Measurements from ENCODE around the gene PHF5A. TPM values are rescaled to one million over a fixed set of nuclear protein-coding genes. Genes with fewer than 3 reads are reported as not detected.

PHF5A gene
- total and polyA plus RNA-seq, 2 donors (not counting 3 experiments of a cell fraction or from before 2014, with no cell fraction given): 61.1 to 63.7 TPM

GRCh38 chr22:41498303-41498835 lies 29.9 kb upstream of the PHF5A start:
- no peaks in the 10 kb centered on the region for H4K20me1 ChIP-seq (replicated peaks; ENCODE audit: control insufficient read depth, extremely low read depth, insufficient read depth, low read length)
- H3K9me3 ChIP-seq (replicated peaks; ENCODE audit: control insufficient read depth, insufficient read depth, low read length): no peaks in the 10 kb centered on the region
- H2AFZ ChIP-seq (ENCODE audit: low read depth, low read length): no peak overlapping the region
- no TSS peak for BruUV-seq (replicated peaks)
- no peaks in the 10 kb centered on the region for H3K9me1 ChIP-seq (replicated peaks; ENCODE audit: control insufficient read depth, extremely low read depth, insufficient read depth, low read length)
- ChIA-PET POLR2A (no interaction called here), CTCF (interaction anchor here (1.0 to 4.8 kb wide), 3 partner anchors 19 to 94 kb away, joined by 4 to 38 read pairs (median 5); no protein-coding TSS in a partner anchor)
- H3K79me2 ChIP-seq (ENCODE audit: control insufficient read depth, insufficient read depth, low read length): peaks cover 9% of the 10 kb centered on the region
- H3K4me2 ChIP-seq (ENCODE audit: insufficient read depth, low read length): no peak overlapping the region
- H3K9ac ChIP-seq (replicated peaks; ENCODE audit: extremely low read depth, insufficient read depth, low read length): no peak overlapping the region
- DNase-seq (ENCODE audit: low read depth, low spot score): no peak
- intact Hi-C loops (cut with micrococcal nuclease) (no loop called here), dilution Hi-C loops (cut with MboI; ENCODE audit: extremely low pct_ligation_motif_present, low sequenced_read_pairs) (no loop called here)
- TF ChIP-seq GATA2 (IDR thresholded peaks at IDR 0.05; ENCODE audit: insufficient read depth, insufficient read length, low read depth, low read length) (no peak), CTCF (IDR thresholded peaks at IDR 0.05; ENCODE audit: extremely low read depth in 1 of 2, insufficient read depth in 1 of 2, low read depth in 1 of 2, low read length in 2 of 2) (no peak), EZH2 (IDR thresholded peaks at IDR 0.05; ENCODE audit: borderline replicate concordance, low read depth, low read length, severe bottlenecking) (no peak), MAX (IDR thresholded peaks at IDR 0.05; ENCODE audit: insufficient read depth, insufficient read length) (no peak), JUN (IDR thresholded peaks at IDR 0.05; ENCODE audit: borderline replicate concordance, insufficient read depth, insufficient read length, low read depth) (no peak), MYC (IDR thresholded peaks at IDR 0.05; ENCODE audit: low read depth, low read length) (no peak)
- no peaks in the 10 kb centered on the region for H3K27me3 ChIP-seq (ENCODE audit: control insufficient read depth in 2 of 2, insufficient read depth in 2 of 2, low read length in 2 of 2)
- H3K36me3 ChIP-seq (ENCODE audit: control insufficient read depth in 2 of 2, extremely low read depth in 1 of 2, insufficient read depth in 2 of 2, low read length in 2 of 2): peaks cover 0 to 11% of the 10 kb centered on the region in 2 experiments
- H3K27ac ChIP-seq (ENCODE audit: insufficient read depth, low read depth, low read length): no peak overlapping the region
- FAIRE-seq: peak; percentile 4
- H3K4me3 ChIP-seq (replicated peaks in 1 of 3; ENCODE audit: insufficient read depth in 1 of 3, low read depth in 1 of 3, low read length in 3 of 3): no peak overlapping the region
- no peaks in the 10 kb centered on the region for H3K4me1 ChIP-seq (ENCODE audit: control insufficient read depth, extremely low read depth, insufficient read depth, low read length)

Measured in endothelial cell of umbilical vein (primary cell).